ENCODE measurements around the gene LHFPL4.

The LHFPL4 gene

GRCh38 chr3:9468460-9468859 is 85.2 kb downstream of the LHFPL4 start:
- no peak for ATAC-seq
- no peak for TF ChIP-seq SNAI2 (CRISPR knock-in tag; IDR thresholded peaks at IDR 0.05)
- no peak for TF ChIP-seq TOX (CRISPR knock-in tag; IDR thresholded peaks at IDR 0.05; ENCODE audit: borderline replicate concordance)
- no peak for TF ChIP-seq ZFP3 (CRISPR knock-in tag; IDR thresholded peaks at IDR 0.05)
- TF ChIP-seq ZNF70 (CRISPR knock-in tag; IDR thresholded peaks at IDR 0.05), result no peak
- no peak for TF ChIP-seq PPARA (CRISPR knock-in tag; IDR thresholded peaks at IDR 0.05; ENCODE audit: borderline replicate concordance)
- no peak for TF ChIP-seq ZNF565 (CRISPR knock-in tag; conservative IDR thresholded peaks at IDR 0.05; ENCODE audit: low read depth)
- no peak for TF ChIP-seq BACH2 (CRISPR knock-in tag; IDR thresholded peaks at IDR 0.05; ENCODE audit: borderline replicate concordance)
- TF ChIP-seq POU6F1 (CRISPR knock-in tag; IDR thresholded peaks at IDR 0.05; ENCODE audit: borderline replicate concordance, low read depth), result no peak
- no peak for TF ChIP-seq CSRNP3 (CRISPR knock-in tag; IDR thresholded peaks at IDR 0.05)
- TF ChIP-seq TCF4 (CRISPR knock-in tag; IDR thresholded peaks at IDR 0.05; ENCODE audit: borderline replicate concordance), result no peak
- TF ChIP-seq OSR1 (CRISPR knock-in tag; IDR thresholded peaks at IDR 0.05), result no peak
- no peak for TF ChIP-seq ISL1 (CRISPR knock-in tag; IDR thresholded peaks at IDR 0.05)
- no peak for TF ChIP-seq ZNF8 (CRISPR knock-in tag; IDR thresholded peaks at IDR 0.05)
- no peak for TF ChIP-seq ESRRG (CRISPR knock-in tag; IDR thresholded peaks at IDR 0.05)
- TF ChIP-seq CREB5 (CRISPR knock-in tag; IDR thresholded peaks at IDR 0.05; ENCODE audit: low read depth), result no peak
- TF ChIP-seq PATZ1 (CRISPR knock-in tag; IDR thresholded peaks at IDR 0.05; ENCODE audit: borderline replicate concordance), result no peak
- TF ChIP-seq GLIS3 (CRISPR knock-in tag; IDR thresholded peaks at IDR 0.05), result no peak

- TF ChIP-seq OSR1 (CRISPR knock-in tag; IDR thresholded peaks at IDR 0.05) (no peak), ZNF8 (CRISPR knock-in tag; IDR thresholded peaks at IDR 0.05) (no peak)
- ATAC-seq, result no peak
Observed at GRCh38 chr3:9467451-9467850, 86.2 kb downstream of the LHFPL4 start.

GRCh38 chr3:9455596-9456131 is 98.0 kb downstream of the LHFPL4 start:
- no peak for TF ChIP-seq POU6F1 (CRISPR knock-in tag; IDR thresholded peaks at IDR 0.05; ENCODE audit: borderline replicate concordance, low read depth)
- no peak for TF ChIP-seq ZNF8 (CRISPR knock-in tag; IDR thresholded peaks at IDR 0.05)
- TF ChIP-seq ZC3H10 (CRISPR knock-in tag; IDR thresholded peaks at IDR 0.05), result no peak
- no peak for TF ChIP-seq TOX (CRISPR knock-in tag; IDR thresholded peaks at IDR 0.05; ENCODE audit: borderline replicate concordance)
- TF ChIP-seq TSHZ2 (CRISPR knock-in tag; IDR thresholded peaks at IDR 0.05), result no peak
- no peak for TF ChIP-seq TCF4 (CRISPR knock-in tag; IDR thresholded peaks at IDR 0.05; ENCODE audit: borderline replicate concordance)
- no peak for TF ChIP-seq ESRRG (CRISPR knock-in tag; IDR thresholded peaks at IDR 0.05)
- TF ChIP-seq PATZ1 (CRISPR knock-in tag; IDR thresholded peaks at IDR 0.05; ENCODE audit: borderline replicate concordance), result no peak
- TF ChIP-seq CSRNP3 (CRISPR knock-in tag; IDR thresholded peaks at IDR 0.05), result no peak
- no peak for TF ChIP-seq ZNF70 (CRISPR knock-in tag; IDR thresholded peaks at IDR 0.05)
- TF ChIP-seq GLIS3 (CRISPR knock-in tag; IDR thresholded peaks at IDR 0.05), result no peak
- TF ChIP-seq ISL1 (CRISPR knock-in tag; IDR thresholded peaks at IDR 0.05), result no peak
- no peak for TF ChIP-seq CSDC2 (CRISPR knock-in tag; IDR thresholded peaks at IDR 0.05)
- TF ChIP-seq RARB (CRISPR knock-in tag; IDR thresholded peaks at IDR 0.05), result no peak
- ATAC-seq, result no peak

All from SK-N-SH treated with all-trans-retinoic acid at 6 μM for 48 hours (cell line).